DOHH2 (cell line): ENCODE data around the gene EIF2S2.

ENCODE experiments used
- EZH2phosphoT487 ChIP-seq: fragments of 200-600 bp; sonication (generic); IDR thresholded peaks from 2 replicates; pipeline ENCODE4 v1.6.1; 2017; ENCODE audit warnings: borderline replicate concordance, mild to moderate bottlenecking, antibody characterized with exemption, low read length, moderate library complexity, mixed read lengths
- TF ChIP-seq, protein P1 (sequence below): fragments of 200-600 bp; sonication (generic); IDR thresholded peaks from one replicate; pipeline ENCODE4 v1.5.1; 2014; ENCODE audit warnings: antibody characterized with exemption, mild to moderate bottlenecking, low read depth, low read length; ENCODE audit not compliant: poor library complexity, severe bottlenecking

GRCh38 chr20:34069341-34070078 lies 42.5 kb downstream of the EIF2S2 start:
- TF ChIP-seq, protein P1, sequence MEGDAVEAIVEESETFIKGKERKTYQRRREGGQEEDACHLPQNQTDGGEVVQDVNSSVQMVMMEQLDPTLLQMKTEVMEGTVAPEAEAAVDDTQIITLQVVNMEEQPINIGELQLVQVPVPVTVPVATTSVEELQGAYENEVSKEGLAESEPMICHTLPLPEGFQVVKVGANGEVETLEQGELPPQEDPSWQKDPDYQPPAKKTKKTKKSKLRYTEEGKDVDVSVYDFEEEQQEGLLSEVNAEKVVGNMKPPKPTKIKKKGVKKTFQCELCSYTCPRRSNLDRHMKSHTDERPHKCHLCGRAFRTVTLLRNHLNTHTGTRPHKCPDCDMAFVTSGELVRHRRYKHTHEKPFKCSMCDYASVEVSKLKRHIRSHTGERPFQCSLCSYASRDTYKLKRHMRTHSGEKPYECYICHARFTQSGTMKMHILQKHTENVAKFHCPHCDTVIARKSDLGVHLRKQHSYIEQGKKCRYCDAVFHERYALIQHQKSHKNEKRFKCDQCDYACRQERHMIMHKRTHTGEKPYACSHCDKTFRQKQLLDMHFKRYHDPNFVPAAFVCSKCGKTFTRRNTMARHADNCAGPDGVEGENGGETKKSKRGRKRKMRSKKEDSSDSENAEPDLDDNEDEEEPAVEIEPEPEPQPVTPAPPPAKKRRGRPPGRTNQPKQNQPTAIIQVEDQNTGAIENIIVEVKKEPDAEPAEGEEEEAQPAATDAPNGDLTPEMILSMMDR = peak; percentile 88
- no peak for TF ChIP-seq EZH2phosphoT487
